Measurements from ENCODE around the gene JAKMIP2. TPM values are rescaled to one million over a fixed set of nuclear protein-coding genes. Genes with fewer than 3 reads are reported as not detected.

JAKMIP2 gene
- total and polyA plus RNA-seq, 5 donors from 2014 or later: 0.26 to 5.0 (median 2.4) TPM

- Histone ChIP-seq H3K27me3 (ENCODE audit: control insufficient read depth, insufficient read depth, low read length) (no peaks in the 10 kb centered on the region), H3K4me3 (ENCODE audit: low read depth, low read length) (no peak overlapping the region), H3K4me1 (ENCODE audit: control insufficient read depth, insufficient read depth, low read length, poor library complexity, severe bottlenecking) (no peaks in the 10 kb centered on the region), H3K9me3 (ENCODE audit: control insufficient read depth in 2 of 2, low read length in 2 of 2) (no peaks in the 10 kb centered on the region), H3K36me3 (ENCODE audit: control insufficient read depth, insufficient read depth, low read length) (no peaks in the 10 kb centered on the region), H3K27ac (ENCODE audit: insufficient read depth, low read length, poor library complexity, severe bottlenecking) (no peak overlapping the region)
- no peak for DNase-seq
- Mint-ChIP-seq H3K36me3 (no peaks in the 10 kb centered on the region), H3K27ac (no peak overlapping the region), H3K27me3 (no peaks in the 10 kb centered on the region), H3K4me3 (no peak overlapping the region), H3K4me1 (peaks cover 0 to 4% (median 0%) of the 10 kb centered on the region in 4 donors), H3K9me3 (no peaks in the 10 kb centered on the region)
- ATAC-seq (ENCODE audit: low read depth in 2 of 2): no peak
Observed at GRCh38 chr5:147743012-147743411, 39.5 kb downstream of the JAKMIP2 start.

GRCh38 chr5:147742151-147742550, 40.4 kb downstream of the JAKMIP2 start:
- no peak overlapping the region for H3K4me3 Mint-ChIP-seq
- no peaks in the 10 kb centered on the region for H3K36me3 Mint-ChIP-seq
- DNase-seq (no peak), ATAC-seq (ENCODE audit: low read depth in 2 of 2) (no peak)
- Histone ChIP-seq H3K4me3 (ENCODE audit: low read depth, low read length) (no peak overlapping the region), H3K9me3 (ENCODE audit: control insufficient read depth in 2 of 2, low read length in 2 of 2) (no peaks in the 10 kb centered on the region), H3K4me1 (ENCODE audit: control insufficient read depth, insufficient read depth, low read length, poor library complexity, severe bottlenecking) (no peaks in the 10 kb centered on the region), H3K36me3 (ENCODE audit: control insufficient read depth, insufficient read depth, low read length) (no peaks in the 10 kb centered on the region), H3K27me3 (ENCODE audit: control insufficient read depth, insufficient read depth, low read length) (no peaks in the 10 kb centered on the region), H3K27ac (ENCODE audit: insufficient read depth, low read length, poor library complexity, severe bottlenecking) (no peak overlapping the region)
- H3K9me3 Mint-ChIP-seq: no peaks in the 10 kb centered on the region
- no peaks in the 10 kb centered on the region for H3K27me3 Mint-ChIP-seq
- no peak overlapping the region for H3K27ac Mint-ChIP-seq
- H3K4me1 Mint-ChIP-seq: peaks cover 0 to 7% (median 0%) of the 10 kb centered on the region in 4 donors

GRCh38 chr5:147740864-147741263, 41.7 kb downstream of the JAKMIP2 start:
- H3K4me3 ChIP-seq (ENCODE audit: low read depth, low read length): no peak overlapping the region
- Mint-ChIP-seq H3K36me3 (no peaks in the 10 kb centered on the region), H3K4me1 (peaks cover 0 to 7% (median 0%) of the 10 kb centered on the region in 4 donors), H3K27ac (no peak overlapping the region), H3K4me3 (no peak overlapping the region), H3K9me3 (no peaks in the 10 kb centered on the region), H3K27me3 (no peaks in the 10 kb centered on the region)
- H3K27me3 ChIP-seq (ENCODE audit: control insufficient read depth, insufficient read depth, low read length): no peaks in the 10 kb centered on the region
- DNase-seq: no peak
- H3K4me1 ChIP-seq (ENCODE audit: control insufficient read depth, insufficient read depth, low read length, poor library complexity, severe bottlenecking): no peaks in the 10 kb centered on the region
- H3K9me3 ChIP-seq (ENCODE audit: control insufficient read depth in 2 of 2, low read length in 2 of 2): no peaks in the 10 kb centered on the region
- no peak overlapping the region for H3K27ac ChIP-seq (ENCODE audit: insufficient read depth, low read length, poor library complexity, severe bottlenecking)
- ATAC-seq (ENCODE audit: low read depth in 2 of 2): no peak
- no peaks in the 10 kb centered on the region for H3K36me3 ChIP-seq (ENCODE audit: control insufficient read depth, insufficient read depth, low read length)

- no peak overlapping the region for H3K27ac ChIP-seq (ENCODE audit: insufficient read depth, low read length, poor library complexity, severe bottlenecking)
- no peak overlapping the region for H3K27ac Mint-ChIP-seq
Observed at GRCh38 chr5:147737921-147738320, 44.6 kb downstream of the JAKMIP2 start.

GRCh38 chr5:147735621-147736125, 46.9 kb downstream of the JAKMIP2 start:
- Mint-ChIP-seq H3K4me3 (no peak overlapping the region), H3K27me3 (no peaks in the 10 kb centered on the region), H3K27ac (no peak overlapping the region), H3K4me1 (peaks cover 0 to 7% (median 0%) of the 10 kb centered on the region in 4 donors), H3K36me3 (no peaks in the 10 kb centered on the region), H3K9me3 (peaks cover 0 to 3% (median 0%) of the 10 kb centered on the region in 7 donors)
- no peak overlapping the region for H3K4me3 ChIP-seq (ENCODE audit: low read depth, low read length)
- H3K36me3 ChIP-seq (ENCODE audit: control insufficient read depth, insufficient read depth, low read length): no peaks in the 10 kb centered on the region
- no peak overlapping the region for H3K27ac ChIP-seq (ENCODE audit: insufficient read depth, low read length, poor library complexity, severe bottlenecking)
- no peaks in the 10 kb centered on the region for H3K4me1 ChIP-seq (ENCODE audit: control insufficient read depth, insufficient read depth, low read length, poor library complexity, severe bottlenecking)
- ATAC-seq (ENCODE audit: low read depth in 2 of 2): no peak
- DNase-seq: no peak
- no peaks in the 10 kb centered on the region for H3K27me3 ChIP-seq (ENCODE audit: control insufficient read depth, insufficient read depth, low read length)
- no peaks in the 10 kb centered on the region for H3K9me3 ChIP-seq (ENCODE audit: control insufficient read depth in 2 of 2, low read length in 2 of 2)

More at GRCh38 chr5:147737921-147738320, 44.6 kb downstream of the JAKMIP2 start:
- ATAC-seq (ENCODE audit: low read depth in 2 of 2): no peak
- Mint-ChIP-seq H3K4me3 (no peak overlapping the region), H3K4me1 (peaks cover 0 to 7% (median 0%) of the 10 kb centered on the region in 4 donors), H3K36me3 (no peaks in the 10 kb centered on the region), H3K27me3 (no peaks in the 10 kb centered on the region), H3K9me3 (peaks cover 0 to 1% (median 0%) of the 10 kb centered on the region in 7 donors)
- H3K4me1 ChIP-seq (ENCODE audit: control insufficient read depth, insufficient read depth, low read length, poor library complexity, severe bottlenecking): no peaks in the 10 kb centered on the region
- no peaks in the 10 kb centered on the region for H3K36me3 ChIP-seq (ENCODE audit: control insufficient read depth, insufficient read depth, low read length)
- no peaks in the 10 kb centered on the region for H3K9me3 ChIP-seq (ENCODE audit: control insufficient read depth in 2 of 2, low read length in 2 of 2)
- H3K27me3 ChIP-seq (ENCODE audit: control insufficient read depth, insufficient read depth, low read length): no peaks in the 10 kb centered on the region
- no peak overlapping the region for H3K4me3 ChIP-seq (ENCODE audit: low read depth, low read length)
- DNase-seq: no peak

- no peak overlapping the region for H3K27ac Mint-ChIP-seq
- H3K27me3 Mint-ChIP-seq: no peaks in the 10 kb centered on the region
- H3K9me3 Mint-ChIP-seq: peaks cover 0 to 3% (median 0%) of the 10 kb centered on the region in 7 donors
- Histone ChIP-seq H3K27me3 (ENCODE audit: control insufficient read depth, insufficient read depth, low read length) (no peaks in the 10 kb centered on the region), H3K27ac (ENCODE audit: insufficient read depth, low read length, poor library complexity, severe bottlenecking) (no peak overlapping the region), H3K36me3 (ENCODE audit: control insufficient read depth, insufficient read depth, low read length) (no peaks in the 10 kb centered on the region), H3K4me3 (ENCODE audit: low read depth, low read length) (no peak overlapping the region), H3K4me1 (ENCODE audit: control insufficient read depth, insufficient read depth, low read length, poor library complexity, severe bottlenecking) (no peaks in the 10 kb centered on the region), H3K9me3 (ENCODE audit: control insufficient read depth in 2 of 2, low read length in 2 of 2) (no peaks in the 10 kb centered on the region)
- H3K4me3 Mint-ChIP-seq: no peak overlapping the region
- ATAC-seq (ENCODE audit: low read depth in 2 of 2): no peak
- H3K4me1 Mint-ChIP-seq: peaks cover 0 to 7% (median 0%) of the 10 kb centered on the region in 4 donors
- DNase-seq: no peak
- no peaks in the 10 kb centered on the region for H3K36me3 Mint-ChIP-seq
Observed at GRCh38 chr5:147734894-147735293, 47.6 kb downstream of the JAKMIP2 start.

GRCh38 chr5:147733075-147733474, 49.5 kb downstream of the JAKMIP2 start:
- peaks cover 0 to 4% (median 0%) of the 10 kb centered on the region in 4 donors for H3K4me1 Mint-ChIP-seq
- ATAC-seq (ENCODE audit: low read depth in 2 of 2) (no peak), DNase-seq (no peak)
- Histone ChIP-seq H3K4me1 (ENCODE audit: control insufficient read depth, insufficient read depth, low read length, poor library complexity, severe bottlenecking) (no peaks in the 10 kb centered on the region), H3K36me3 (ENCODE audit: control insufficient read depth, insufficient read depth, low read length) (no peaks in the 10 kb centered on the region), H3K9me3 (ENCODE audit: control insufficient read depth in 2 of 2, low read length in 2 of 2) (no peaks in the 10 kb centered on the region), H3K27me3 (ENCODE audit: control insufficient read depth, insufficient read depth, low read length) (no peaks in the 10 kb centered on the region), H3K27ac (ENCODE audit: insufficient read depth, low read length, poor library complexity, severe bottlenecking) (no peak overlapping the region), H3K4me3 (ENCODE audit: low read depth, low read length) (no peak overlapping the region)
- no peak overlapping the region for H3K27ac Mint-ChIP-seq
- peaks cover 0 to 3% (median 0%) of the 10 kb centered on the region in 7 donors for H3K9me3 Mint-ChIP-seq
- H3K36me3 Mint-ChIP-seq: no peaks in the 10 kb centered on the region
- no peaks in the 10 kb centered on the region for H3K27me3 Mint-ChIP-seq
- H3K4me3 Mint-ChIP-seq: no peak overlapping the region

- Histone ChIP-seq H3K4me3 (ENCODE audit: low read depth, low read length) (no peak overlapping the region), H3K9me3 (ENCODE audit: control insufficient read depth in 2 of 2, low read length in 2 of 2) (no peaks in the 10 kb centered on the region), H3K27ac (ENCODE audit: insufficient read depth, low read length, poor library complexity, severe bottlenecking) (no peak overlapping the region), H3K4me1 (ENCODE audit: control insufficient read depth, insufficient read depth, low read length, poor library complexity, severe bottlenecking) (no peaks in the 10 kb centered on the region), H3K36me3 (ENCODE audit: control insufficient read depth, insufficient read depth, low read length) (no peaks in the 10 kb centered on the region), H3K27me3 (ENCODE audit: control insufficient read depth, insufficient read depth, low read length) (no peaks in the 10 kb centered on the region)
- no peak for DNase-seq
- peaks cover 0 to 3% (median under 1%) of the 10 kb centered on the region in 7 donors for H3K9me3 Mint-ChIP-seq
- H3K27ac Mint-ChIP-seq: no peak overlapping the region
- no peak overlapping the region for H3K4me3 Mint-ChIP-seq
- H3K27me3 Mint-ChIP-seq: no peaks in the 10 kb centered on the region
- no peaks in the 10 kb centered on the region for H3K4me1 Mint-ChIP-seq
- ATAC-seq (ENCODE audit: low read depth in 2 of 2): no peak
- H3K36me3 Mint-ChIP-seq: no peaks in the 10 kb centered on the region
Observed at GRCh38 chr5:147732291-147732883, 50.1 kb downstream of the JAKMIP2 start.
